WTC11 (cell line): ENCODE measurements around the gene EYS. TPM values are rescaled to one million over a fixed set of nuclear protein-coding genes. Genes with fewer than 3 reads are reported as not detected.

Experiments used
- ATAC-seq: fragments of 200-7000 bp; cut with Tn5 transposase; 2 replicates; pipeline ENCODE4 v1.10.0; 2021; ENCODE audit warnings: mild to moderate bottlenecking, moderate library complexity
- CTCF ChIA-PET: fragments of 300-600 bp; sonication (Branson Sonifier 250); formaldehyde crosslinking; loops from one replicate; lab custom pipeline; 2021; ENCODE audit warnings: antibody characterized with exemption; lab: Charles Lee
- POLR2A ChIA-PET: fragments of 350-600 bp; sonication (Branson Sonifier 250); formaldehyde crosslinking; loops from one replicate; lab custom pipeline; 2021; ENCODE audit warnings: antibody characterized with exemption; lab: Charles Lee
- DNase-seq: peaks from one replicate; pipeline ENCODE4 v3.0.0; 2021; ENCODE audit warnings: low spot score
- H3K27ac Mint-ChIP-seq: 2 replicates; pipeline ENCODE4 v1.8.0; 2021; ENCODE audit warnings: mixed read lengths
- H3K27me3 Mint-ChIP-seq: 2 replicates; pipeline ENCODE4 v1.8.0; 2021; ENCODE audit warnings: low read depth, mild to moderate bottlenecking, moderate library complexity, mixed read lengths
- H3K36me3 Mint-ChIP-seq: 2 replicates; pipeline ENCODE4 v1.8.0; 2021; ENCODE audit warnings: mixed read lengths
- H3K4me1 Mint-ChIP-seq: 2 replicates; pipeline ENCODE4 v1.8.0; 2022; ENCODE audit warnings: mixed read lengths
- H3K4me3 Mint-ChIP-seq: 2 replicates; pipeline ENCODE4 v1.8.0; 2021; ENCODE audit warnings: mild to moderate bottlenecking, moderate library complexity, mixed read lengths
- H3K9me3 Mint-ChIP-seq: 2 replicates; pipeline ENCODE4 v1.8.0; 2021; ENCODE audit warnings: mixed read lengths
- ESRRA ChIP-seq: sonication (generic); formaldehyde crosslinking; IDR thresholded peaks from 2 replicates; pipeline ENCODE4 v1.8.1; 2022; ENCODE audit warnings: mild to moderate bottlenecking, missing genetic modification reagents, borderline replicate concordance
- ETV6 ChIP-seq: sonication (generic); formaldehyde crosslinking; IDR thresholded peaks from 2 replicates; pipeline ENCODE4 v1.8.1; 2022; ENCODE audit warnings: mild to moderate bottlenecking, missing genetic modification reagents
- FOXJ3 ChIP-seq: sonication (generic); formaldehyde crosslinking; IDR thresholded peaks from 2 replicates; pipeline ENCODE4 v1.9.0; 2021; ENCODE audit warnings: missing genetic modification reagents, mild to moderate bottlenecking, borderline replicate concordance
- HMGA2 ChIP-seq: fragments of 250-450 bp; sonication (Bioruptor Pico); IDR thresholded peaks from 2 replicates; pipeline ENCODE4 v1.4.0; 2021; ENCODE audit warnings: mild to moderate bottlenecking, moderate library complexity
- JAZF1 ChIP-seq: fragments of 250-450 bp; sonication (Bioruptor Pico); IDR thresholded peaks from 2 replicates; pipeline ENCODE4 v1.9.0; 2021; ENCODE audit warnings: moderate library complexity, mild to moderate bottlenecking, inconsistent platforms
- KAT7 ChIP-seq: sonication (generic); formaldehyde crosslinking; IDR thresholded peaks from 2 replicates; pipeline ENCODE4 v1.8.1; 2023; ENCODE audit warnings: missing genetic modification reagents, mild to moderate bottlenecking, borderline replicate concordance
- NR1H2 ChIP-seq: sonication (generic); formaldehyde crosslinking; IDR thresholded peaks from 2 replicates; pipeline ENCODE4 v1.9.0; 2021; ENCODE audit warnings: mild to moderate bottlenecking, moderate library complexity, missing genetic modification reagents
- NR3C1 ChIP-seq: sonication (generic); formaldehyde crosslinking; conservative IDR thresholded peaks from 2 replicates; pipeline ENCODE4 v1.8.1; 2023; ENCODE audit warnings: low read depth, mild to moderate bottlenecking, missing genetic modification reagents
- SMAD4 ChIP-seq: sonication (generic); formaldehyde crosslinking; IDR thresholded peaks from 2 replicates; pipeline ENCODE4 v1.8.0; 2022; ENCODE audit warnings: mild to moderate bottlenecking, missing genetic modification reagents
- SP1 ChIP-seq: sonication (generic); formaldehyde crosslinking; conservative IDR thresholded peaks from 2 replicates; pipeline ENCODE4 v1.8.1; 2022; ENCODE audit warnings: missing genetic modification reagents
- ZNF219 ChIP-seq: sonication (generic); formaldehyde crosslinking; IDR thresholded peaks from 2 replicates; pipeline ENCODE4 v1.8.0; 2023; ENCODE audit warnings: missing genetic modification reagents, mild to moderate bottlenecking, borderline replicate concordance
- ZNF317 ChIP-seq: sonication (generic); formaldehyde crosslinking; IDR thresholded peaks from 2 replicates; pipeline ENCODE4 v1.8.1; 2023; ENCODE audit warnings: low read depth, mild to moderate bottlenecking, moderate library complexity, missing genetic modification reagents, borderline replicate concordance
- total RNA-seq: library from RNA; stranded (reverse); gene quantifications from 3 replicates; pipeline ENCODE4 v1.2.3, GENCODE V29; 2021
- TF ChIP-seq, protein P1 (sequence below): sonication (generic); formaldehyde crosslinking; IDR thresholded peaks from 2 replicates; pipeline ENCODE4 v1.8.0; 2022; ENCODE audit warnings: mild to moderate bottlenecking, missing genetic modification reagents
- TF ChIP-seq, protein P2 (sequence below): sonication (generic); formaldehyde crosslinking; IDR thresholded peaks from 2 replicates; pipeline ENCODE4 v1.8.1; 2023; ENCODE audit warnings: mild to moderate bottlenecking, missing genetic modification reagents, moderate library complexity
- TF ChIP-seq, protein P3 (sequence below): sonication (generic); formaldehyde crosslinking; IDR thresholded peaks from 2 replicates; pipeline ENCODE4 v1.8.1; 2022; ENCODE audit warnings: low read depth, missing genetic modification reagents, borderline replicate concordance
- TF ChIP-seq, protein P4 (sequence below): sonication (generic); formaldehyde crosslinking; IDR thresholded peaks from 2 replicates; pipeline ENCODE4 v1.8.1; 2023; ENCODE audit warnings: mild to moderate bottlenecking, missing genetic modification reagents, borderline replicate concordance
- TF ChIP-seq, protein P5 (sequence below): sonication (generic); formaldehyde crosslinking; IDR thresholded peaks from 2 replicates; pipeline ENCODE4 v1.8.1; 2023; ENCODE audit warnings: mild to moderate bottlenecking, moderate library complexity, missing genetic modification reagents
- TF ChIP-seq, protein P6 (sequence below): sonication (generic); formaldehyde crosslinking; IDR thresholded peaks from 2 replicates; pipeline ENCODE4 v1.8.1; 2022; ENCODE audit warnings: missing genetic modification reagents, borderline replicate concordance

The EYS gene
- total RNA-seq, 1 experiment from 2014 or later, result not detected

DNA sequence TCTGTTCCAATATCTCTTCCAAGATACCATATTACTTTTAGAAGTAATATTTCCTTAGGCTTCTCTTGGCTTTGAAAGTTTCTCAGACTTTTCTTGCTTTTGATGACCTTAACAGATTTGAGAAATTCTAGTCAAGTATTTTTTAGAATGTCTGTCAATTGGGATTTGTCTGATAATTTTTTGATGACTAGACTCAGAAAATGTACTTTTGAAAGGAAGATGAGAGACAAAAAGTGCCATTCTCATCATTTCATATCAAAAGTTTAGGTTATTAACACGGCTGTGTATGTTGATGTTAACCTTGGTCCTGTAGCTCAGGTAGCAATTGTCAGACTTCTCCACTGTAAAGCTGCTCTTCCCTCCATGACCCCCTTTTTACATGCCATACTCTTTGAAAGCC is 651.5 kb downstream of the EYS start (continued):
- TF ChIP-seq, protein P1, sequence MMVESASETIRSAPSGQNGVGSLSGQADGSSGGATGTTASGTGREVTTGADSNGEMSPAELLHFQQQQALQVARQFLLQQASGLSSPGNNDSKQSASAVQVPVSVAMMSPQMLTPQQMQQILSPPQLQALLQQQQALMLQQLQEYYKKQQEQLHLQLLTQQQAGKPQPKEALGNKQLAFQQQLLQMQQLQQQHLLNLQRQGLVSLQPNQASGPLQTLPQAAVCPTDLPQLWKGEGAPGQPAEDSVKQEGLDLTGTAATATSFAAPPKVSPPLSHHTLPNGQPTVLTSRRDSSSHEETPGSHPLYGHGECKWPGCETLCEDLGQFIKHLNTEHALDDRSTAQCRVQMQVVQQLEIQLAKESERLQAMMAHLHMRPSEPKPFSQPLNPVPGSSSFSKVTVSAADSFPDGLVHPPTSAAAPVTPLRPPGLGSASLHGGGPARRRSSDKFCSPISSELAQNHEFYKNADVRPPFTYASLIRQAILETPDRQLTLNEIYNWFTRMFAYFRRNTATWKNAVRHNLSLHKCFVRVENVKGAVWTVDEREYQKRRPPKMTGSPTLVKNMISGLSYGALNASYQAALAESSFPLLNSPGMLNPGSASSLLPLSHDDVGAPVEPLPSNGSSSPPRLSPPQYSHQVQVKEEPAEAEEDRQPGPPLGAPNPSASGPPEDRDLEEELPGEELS, result no peak
- TF ChIP-seq FOXJ3 (CRISPR knock-in tag) (no peak), ZNF219 (CRISPR knock-in tag) (no peak), HMGA2 (CRISPR knock-in tag) (no peak), NR3C1 (no peak), SMAD4 (CRISPR knock-in tag) (no peak)
- TF ChIP-seq, all 79 proteins: peak for 0

DNA sequence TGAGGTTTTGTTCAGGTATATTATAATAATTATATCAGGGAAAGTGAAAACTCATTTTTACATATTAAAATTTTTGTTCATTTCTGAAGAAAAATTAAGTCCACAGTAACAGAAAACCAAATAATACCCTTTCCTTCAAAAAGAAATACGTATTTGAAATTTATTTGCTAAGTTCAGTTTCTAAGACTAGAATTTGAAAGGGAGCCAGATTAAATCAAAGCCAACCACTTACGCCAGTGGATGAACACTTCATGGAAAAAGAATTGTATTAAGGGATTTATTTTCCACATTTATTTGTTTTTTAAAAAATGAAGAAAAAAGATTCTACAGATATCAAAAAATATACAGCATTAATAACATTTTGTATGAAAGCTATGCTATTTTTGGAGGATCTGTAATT is 654.4 kb downstream of the EYS start:
- no peak for DNase-seq
- POLR2A ChIA-PET, result no interaction called here
- no peak overlapping the region for H3K4me3 Mint-ChIP-seq
- H3K27ac Mint-ChIP-seq, result no peak overlapping the region
- CTCF ChIA-PET, result no interaction called here
- no peak for ATAC-seq
- no peak for TF ChIP-seq ESRRA (CRISPR knock-in tag)
- no peak for TF ChIP-seq SP1 (CRISPR knock-in tag)
- TF ChIP-seq ZNF317 (CRISPR knock-in tag), result no peak
- TF ChIP-seq, protein P2, sequence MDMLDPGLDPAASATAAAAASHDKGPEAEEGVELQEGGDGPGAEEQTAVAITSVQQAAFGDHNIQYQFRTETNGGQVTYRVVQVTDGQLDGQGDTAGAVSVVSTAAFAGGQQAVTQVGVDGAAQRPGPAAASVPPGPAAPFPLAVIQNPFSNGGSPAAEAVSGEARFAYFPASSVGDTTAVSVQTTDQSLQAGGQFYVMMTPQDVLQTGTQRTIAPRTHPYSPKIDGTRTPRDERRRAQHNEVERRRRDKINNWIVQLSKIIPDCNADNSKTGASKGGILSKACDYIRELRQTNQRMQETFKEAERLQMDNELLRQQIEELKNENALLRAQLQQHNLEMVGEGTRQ (CRISPR knock-in tag), result no peak
- no peak for TF ChIP-seq NR1H2 (CRISPR knock-in tag)
- TF ChIP-seq, protein P3, sequence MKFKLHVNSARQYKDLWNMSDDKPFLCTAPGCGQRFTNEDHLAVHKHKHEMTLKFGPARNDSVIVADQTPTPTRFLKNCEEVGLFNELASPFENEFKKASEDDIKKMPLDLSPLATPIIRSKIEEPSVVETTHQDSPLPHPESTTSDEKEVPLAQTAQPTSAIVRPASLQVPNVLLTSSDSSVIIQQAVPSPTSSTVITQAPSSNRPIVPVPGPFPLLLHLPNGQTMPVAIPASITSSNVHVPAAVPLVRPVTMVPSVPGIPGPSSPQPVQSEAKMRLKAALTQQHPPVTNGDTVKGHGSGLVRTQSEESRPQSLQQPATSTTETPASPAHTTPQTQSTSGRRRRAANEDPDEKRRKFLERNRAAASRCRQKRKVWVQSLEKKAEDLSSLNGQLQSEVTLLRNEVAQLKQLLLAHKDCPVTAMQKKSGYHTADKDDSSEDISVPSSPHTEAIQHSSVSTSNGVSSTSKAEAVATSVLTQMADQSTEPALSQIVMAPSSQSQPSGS, result no peak
- TF ChIP-seq, protein P4, sequence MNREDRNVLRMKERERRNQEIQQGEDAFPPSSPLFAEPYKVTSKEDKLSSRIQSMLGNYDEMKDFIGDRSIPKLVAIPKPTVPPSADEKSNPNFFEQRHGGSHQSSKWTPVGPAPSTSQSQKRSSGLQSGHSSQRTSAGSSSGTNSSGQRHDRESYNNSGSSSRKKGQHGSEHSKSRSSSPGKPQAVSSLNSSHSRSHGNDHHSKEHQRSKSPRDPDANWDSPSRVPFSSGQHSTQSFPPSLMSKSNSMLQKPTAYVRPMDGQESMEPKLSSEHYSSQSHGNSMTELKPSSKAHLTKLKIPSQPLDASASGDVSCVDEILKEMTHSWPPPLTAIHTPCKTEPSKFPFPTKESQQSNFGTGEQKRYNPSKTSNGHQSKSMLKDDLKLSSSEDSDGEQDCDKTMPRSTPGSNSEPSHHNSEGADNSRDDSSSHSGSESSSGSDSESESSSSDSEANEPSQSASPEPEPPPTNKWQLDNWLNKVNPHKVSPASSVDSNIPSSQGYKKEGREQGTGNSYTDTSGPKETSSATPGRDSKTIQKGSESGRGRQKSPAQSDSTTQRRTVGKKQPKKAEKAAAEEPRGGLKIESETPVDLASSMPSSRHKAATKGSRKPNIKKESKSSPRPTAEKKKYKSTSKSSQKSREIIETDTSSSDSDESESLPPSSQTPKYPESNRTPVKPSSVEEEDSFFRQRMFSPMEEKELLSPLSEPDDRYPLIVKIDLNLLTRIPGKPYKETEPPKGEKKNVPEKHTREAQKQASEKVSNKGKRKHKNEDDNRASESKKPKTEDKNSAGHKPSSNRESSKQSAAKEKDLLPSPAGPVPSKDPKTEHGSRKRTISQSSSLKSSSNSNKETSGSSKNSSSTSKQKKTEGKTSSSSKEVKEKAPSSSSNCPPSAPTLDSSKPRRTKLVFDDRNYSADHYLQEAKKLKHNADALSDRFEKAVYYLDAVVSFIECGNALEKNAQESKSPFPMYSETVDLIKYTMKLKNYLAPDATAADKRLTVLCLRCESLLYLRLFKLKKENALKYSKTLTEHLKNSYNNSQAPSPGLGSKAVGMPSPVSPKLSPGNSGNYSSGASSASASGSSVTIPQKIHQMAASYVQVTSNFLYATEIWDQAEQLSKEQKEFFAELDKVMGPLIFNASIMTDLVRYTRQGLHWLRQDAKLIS (CRISPR knock-in tag), result no peak
- TF ChIP-seq JAZF1, result no peak
- TF ChIP-seq, all 79 proteins: peak for 0
- no peaks in the 10 kb centered on the region for H3K4me1 Mint-ChIP-seq
- H3K36me3 Mint-ChIP-seq, result peaks cover 12% of the 10 kb centered on the region; the same call in 1 of the 2 replicates
- H3K27me3 Mint-ChIP-seq, result no peaks in the 10 kb centered on the region
- peaks cover 27% of the 10 kb centered on the region for H3K9me3 Mint-ChIP-seq

DNA sequence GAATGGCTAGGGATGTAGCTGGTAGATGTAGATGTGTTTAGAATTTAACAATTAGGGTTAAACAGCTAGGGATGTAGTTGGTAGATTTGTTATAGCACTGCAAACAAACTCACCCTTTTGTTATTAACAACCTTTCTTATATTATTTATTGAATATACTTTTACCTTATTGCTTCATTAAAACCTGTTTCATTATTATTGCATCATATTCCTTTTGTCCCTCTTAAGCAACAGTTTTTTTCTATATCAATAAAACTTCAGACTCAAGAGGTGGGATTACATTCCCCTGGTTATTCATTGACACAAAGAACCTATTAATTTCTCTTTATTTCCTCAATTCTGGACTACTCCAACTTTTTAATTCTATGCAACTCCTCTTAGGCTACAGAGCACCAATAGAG is 661.2 kb downstream of the EYS start:
- no peak for DNase-seq
- POLR2A ChIA-PET, result no interaction called here
- TF ChIP-seq, protein P5, sequence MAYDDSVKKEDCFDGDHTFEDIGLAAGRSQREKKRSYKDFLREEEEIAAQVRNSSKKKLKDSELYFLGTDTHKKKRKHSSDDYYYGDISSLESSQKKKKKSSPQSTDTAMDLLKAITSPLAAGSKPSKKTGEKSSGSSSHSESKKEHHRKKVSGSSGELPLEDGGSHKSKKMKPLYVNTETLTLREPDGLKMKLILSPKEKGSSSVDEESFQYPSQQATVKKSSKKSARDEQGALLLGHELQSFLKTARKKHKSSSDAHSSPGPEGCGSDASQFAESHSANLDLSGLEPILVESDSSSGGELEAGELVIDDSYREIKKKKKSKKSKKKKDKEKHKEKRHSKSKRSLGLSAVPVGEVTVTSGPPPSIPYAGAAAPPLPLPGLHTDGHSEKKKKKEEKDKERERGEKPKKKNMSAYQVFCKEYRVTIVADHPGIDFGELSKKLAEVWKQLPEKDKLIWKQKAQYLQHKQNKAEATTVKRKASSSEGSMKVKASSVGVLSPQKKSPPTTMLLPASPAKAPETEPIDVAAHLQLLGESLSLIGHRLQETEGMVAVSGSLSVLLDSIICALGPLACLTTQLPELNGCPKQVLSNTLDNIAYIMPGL (CRISPR knock-in tag), result no peak
- TF ChIP-seq KAT7 (CRISPR knock-in tag), result no peak
- no peak for TF ChIP-seq ETV6 (CRISPR knock-in tag)
- TF ChIP-seq, protein P6, sequence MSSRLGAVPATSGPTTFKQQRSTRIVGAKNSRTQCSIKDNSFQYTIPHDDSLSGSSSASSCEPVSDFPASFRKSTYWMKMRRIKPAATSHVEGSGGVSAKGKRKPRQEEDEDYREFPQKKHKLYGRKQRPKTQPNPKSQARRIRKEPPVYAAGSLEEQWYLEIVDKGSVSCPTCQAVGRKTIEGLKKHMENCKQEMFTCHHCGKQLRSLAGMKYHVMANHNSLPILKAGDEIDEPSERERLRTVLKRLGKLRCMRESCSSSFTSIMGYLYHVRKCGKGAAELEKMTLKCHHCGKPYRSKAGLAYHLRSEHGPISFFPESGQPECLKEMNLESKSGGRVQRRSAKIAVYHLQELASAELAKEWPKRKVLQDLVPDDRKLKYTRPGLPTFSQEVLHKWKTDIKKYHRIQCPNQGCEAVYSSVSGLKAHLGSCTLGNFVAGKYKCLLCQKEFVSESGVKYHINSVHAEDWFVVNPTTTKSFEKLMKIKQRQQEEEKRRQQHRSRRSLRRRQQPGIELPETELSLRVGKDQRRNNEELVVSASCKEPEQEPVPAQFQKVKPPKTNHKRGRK (CRISPR knock-in tag), result no peak
- Mint-ChIP-seq H3K27ac (no peak overlapping the region), H3K27me3 (no peaks in the 10 kb centered on the region), H3K9me3 (peaks cover 53% of the 10 kb centered on the region), H3K4me1 (no peaks in the 10 kb centered on the region), H3K4me3 (no peak overlapping the region), H3K36me3 (peaks cover 17% of the 10 kb centered on the region)
- no peak for ATAC-seq
- CTCF ChIA-PET, result no interaction called here
